GM21526 (cell line): Measurements from ENCODE around the gene HELZ2.
A peak's percentile ranks its signal among the peaks of the same experiment; 100 is the strongest.

ENCODE experiments used
- ATAC-seq: cut with Tn5 transposase; IDR thresholded peaks from one replicate; pipeline ENCODE4 v1.9.1; 2021; ENCODE audit warnings: moderate library complexity; ENCODE audit not compliant: unreplicated experiment, low FRiP score

Gene HELZ2

DNA sequence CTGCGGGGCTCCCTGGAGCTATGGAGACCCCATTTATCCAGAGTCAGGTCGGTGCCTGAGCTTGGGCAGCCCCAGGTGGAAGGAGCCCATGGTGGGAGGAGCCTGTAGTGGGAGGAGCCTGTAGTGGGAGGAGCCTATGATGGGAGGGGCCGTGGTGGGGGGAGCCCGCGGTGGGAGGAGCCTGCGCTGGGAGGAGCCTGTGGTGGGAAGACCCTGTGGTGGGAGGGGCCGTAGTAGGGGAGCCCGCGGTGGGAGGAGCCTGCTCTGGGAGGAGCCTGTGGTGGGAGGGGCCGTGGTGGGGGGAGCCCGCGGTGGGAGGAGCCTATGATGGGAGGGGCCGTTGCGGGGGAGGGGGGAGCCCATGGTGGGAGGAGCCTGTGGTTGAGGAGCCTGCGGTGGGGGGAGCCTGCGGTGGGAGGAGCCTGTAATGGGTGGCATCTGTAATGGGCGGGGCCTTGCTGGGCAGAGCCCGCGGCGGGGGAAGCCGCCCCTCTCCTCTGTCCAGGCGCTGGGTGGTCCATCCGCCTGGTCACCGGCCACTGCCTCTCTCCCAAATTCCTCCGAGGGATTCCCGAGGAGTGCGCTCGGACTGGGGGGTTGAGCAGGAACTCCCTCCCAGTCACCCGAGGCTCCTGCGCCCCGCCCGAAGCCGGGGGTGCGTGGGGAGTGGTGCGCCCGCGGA lies 20.6 kb downstream of the HELZ2 start:
- ATAC-seq, result peak; percentile 30

DNA sequence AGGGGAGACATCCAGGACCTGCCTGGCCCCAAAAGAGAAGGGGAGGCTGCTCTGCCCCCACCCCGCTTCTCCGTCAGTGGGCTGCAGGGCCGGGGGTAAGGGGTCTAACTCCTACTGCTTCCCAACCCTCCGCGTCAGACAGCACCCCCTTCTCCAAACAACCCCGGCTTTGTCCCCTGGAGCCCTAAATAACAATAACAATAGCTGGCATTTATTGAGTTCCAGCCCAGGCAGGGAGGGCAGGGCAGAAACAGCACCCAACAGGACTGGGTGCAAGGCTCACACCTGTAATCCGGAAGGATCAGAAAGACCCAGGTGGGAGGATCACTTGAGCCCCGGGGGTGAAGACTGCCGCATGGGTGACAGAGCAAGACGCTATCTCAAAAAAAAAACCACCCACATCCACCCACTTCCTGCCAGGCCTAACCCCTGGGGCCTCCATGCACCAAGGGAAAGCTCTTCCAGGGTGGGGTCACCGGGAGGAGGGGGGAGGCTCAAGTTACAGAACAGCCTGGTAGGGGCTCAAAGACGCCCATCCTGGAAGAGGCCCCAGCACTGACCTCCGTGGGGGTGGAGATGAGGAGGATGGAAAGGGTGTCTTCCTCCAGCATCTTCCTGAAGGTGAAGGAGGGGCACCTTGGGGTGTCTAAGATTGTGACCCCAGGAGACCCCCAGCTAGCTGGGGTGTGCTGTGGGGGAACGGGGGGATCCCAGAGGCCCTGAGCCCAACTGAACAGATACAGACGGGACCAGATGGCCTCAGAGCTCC lies 21.4 kb downstream of the HELZ2 start:
- ATAC-seq, result peak; percentile 24

- no peak for ATAC-seq
Measured at GRCh38 chr20:63551068-63551467, 23.0 kb downstream of the HELZ2 start.

DNA sequence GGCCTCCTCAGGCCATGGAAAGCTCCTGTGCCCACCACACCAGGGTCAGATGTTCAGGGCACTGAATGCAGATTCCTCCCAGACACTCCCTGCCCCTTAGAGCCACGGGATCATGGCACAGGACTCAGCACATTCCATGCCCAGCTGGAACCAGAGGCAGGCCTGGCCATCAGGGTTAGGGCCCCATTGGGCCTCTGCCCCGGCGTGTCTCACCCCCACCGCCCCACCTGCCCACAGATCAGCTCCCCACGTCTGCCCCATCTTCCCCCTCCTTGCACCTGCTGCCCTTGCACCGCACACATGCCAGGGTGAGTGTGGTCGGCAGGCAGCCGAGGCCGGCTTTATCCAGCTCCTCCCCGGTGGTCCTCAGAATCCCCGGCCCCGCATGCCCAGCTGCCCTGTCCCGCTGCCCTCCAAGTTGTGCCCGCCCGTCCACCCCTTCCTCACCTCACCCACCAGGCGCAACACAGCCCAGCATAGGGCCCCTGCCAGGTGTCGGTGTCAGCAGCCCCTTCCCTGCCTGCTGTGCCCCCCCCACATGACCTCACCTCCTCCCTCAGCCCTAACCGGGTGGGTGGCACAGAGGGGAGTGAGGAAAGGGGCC lies 24.3 kb downstream of the HELZ2 start:
- ATAC-seq, result no peak

- ATAC-seq, result no peak
Measured at GRCh38 chr20:63549019-63549418, 25.0 kb downstream of the HELZ2 start.

GRCh38 chr20:63548542-63548941 lies 25.5 kb downstream of the HELZ2 start:
- no peak for ATAC-seq

- ATAC-seq, result no peak
Measured at GRCh38 chr20:63547725-63548480, 26.1 kb downstream of the HELZ2 start, which contains the start of gene SRMS. Gene SRMS (minus strand): TSS chr20:63547749. CDS start chr20:63547463, 286 bp downstream.

GRCh38 chr20:63546956-63547724 lies 26.9 kb downstream of the HELZ2 start:
- ATAC-seq, result no peak

DNA sequence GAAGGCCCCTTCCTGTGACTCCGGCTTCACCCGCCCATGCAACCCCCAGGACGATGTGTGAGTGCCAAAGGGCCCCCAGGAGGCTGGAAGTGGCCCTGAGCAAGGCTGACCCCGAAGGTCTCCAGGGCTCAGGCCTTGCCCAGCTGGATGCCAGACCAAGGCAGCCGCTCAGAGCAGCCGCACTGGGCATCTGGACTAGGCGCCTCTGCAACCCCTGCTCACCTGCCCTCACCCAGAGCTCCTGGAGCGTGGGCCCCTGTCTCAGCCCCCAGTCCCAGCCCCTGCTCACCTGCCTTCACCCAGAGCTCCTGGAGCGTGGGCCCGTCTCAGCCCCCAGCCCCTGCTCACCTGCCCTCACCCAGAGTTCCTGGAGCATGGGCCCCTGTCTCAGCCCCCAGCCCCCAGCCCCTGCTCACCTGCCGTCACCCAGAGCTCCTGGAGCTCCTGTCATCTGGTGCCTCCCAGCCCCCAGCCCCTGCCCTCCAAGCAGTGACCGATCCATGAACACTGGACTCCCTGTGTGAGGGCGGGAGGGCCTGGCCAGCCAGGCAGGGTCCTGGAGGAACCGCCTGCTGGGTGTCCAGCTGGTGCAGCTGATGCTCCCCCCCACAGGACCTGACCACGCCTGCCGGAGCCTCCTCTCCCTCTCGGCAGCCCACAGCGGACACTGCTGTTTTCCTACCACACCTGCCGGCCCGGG lies 27.6 kb downstream of the HELZ2 start:
- ATAC-seq, result no peak

DNA sequence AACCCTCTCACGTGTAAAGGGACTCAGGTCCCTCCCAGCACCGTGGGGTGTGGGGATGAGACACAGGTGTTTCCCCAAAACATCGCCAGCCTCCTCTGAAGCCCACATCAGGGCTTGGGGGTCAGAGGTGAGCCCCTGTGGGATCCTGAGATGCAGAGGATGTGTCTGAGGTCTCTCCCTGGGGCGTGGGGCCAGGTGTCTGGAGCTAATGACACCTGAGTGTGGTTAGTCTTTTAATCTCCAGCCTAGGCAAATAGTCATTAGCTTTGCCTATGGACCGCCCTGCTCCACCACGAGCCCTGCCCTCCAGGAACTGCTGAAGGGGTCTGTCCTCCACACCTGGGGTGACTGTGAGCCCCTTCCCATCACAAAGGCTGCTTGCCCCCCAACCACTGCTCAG lies 28.2 kb downstream of the HELZ2 start:
- no peak for ATAC-seq

DNA sequence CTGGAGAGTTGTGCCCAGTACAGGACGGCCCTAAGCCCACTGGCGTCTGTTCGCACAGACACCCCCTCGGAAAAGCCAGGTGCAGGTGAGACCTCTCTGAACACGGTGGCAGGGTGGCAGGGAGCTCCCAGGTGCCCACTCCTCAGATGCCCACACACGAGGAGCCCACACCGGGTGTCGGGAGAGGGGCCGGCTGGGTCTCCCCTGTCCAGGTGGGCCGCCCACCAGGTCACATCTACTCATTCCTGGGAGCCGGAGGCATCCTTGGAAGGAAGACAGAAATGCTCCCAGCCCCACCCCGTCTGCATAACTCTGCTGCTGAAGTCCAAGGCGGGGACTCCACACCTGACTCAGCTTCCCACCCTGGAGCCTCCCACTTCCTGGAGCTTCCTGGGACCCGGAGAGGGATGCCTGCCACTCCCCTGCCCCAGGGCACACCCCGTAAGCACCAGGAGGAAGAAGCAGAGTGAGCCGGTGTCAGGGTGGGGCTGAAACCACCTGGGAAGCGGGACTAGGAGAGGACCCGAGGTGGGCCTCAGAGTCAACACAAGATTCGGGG lies 29.0 kb downstream of the HELZ2 start:
- ATAC-seq, result no peak

DNA sequence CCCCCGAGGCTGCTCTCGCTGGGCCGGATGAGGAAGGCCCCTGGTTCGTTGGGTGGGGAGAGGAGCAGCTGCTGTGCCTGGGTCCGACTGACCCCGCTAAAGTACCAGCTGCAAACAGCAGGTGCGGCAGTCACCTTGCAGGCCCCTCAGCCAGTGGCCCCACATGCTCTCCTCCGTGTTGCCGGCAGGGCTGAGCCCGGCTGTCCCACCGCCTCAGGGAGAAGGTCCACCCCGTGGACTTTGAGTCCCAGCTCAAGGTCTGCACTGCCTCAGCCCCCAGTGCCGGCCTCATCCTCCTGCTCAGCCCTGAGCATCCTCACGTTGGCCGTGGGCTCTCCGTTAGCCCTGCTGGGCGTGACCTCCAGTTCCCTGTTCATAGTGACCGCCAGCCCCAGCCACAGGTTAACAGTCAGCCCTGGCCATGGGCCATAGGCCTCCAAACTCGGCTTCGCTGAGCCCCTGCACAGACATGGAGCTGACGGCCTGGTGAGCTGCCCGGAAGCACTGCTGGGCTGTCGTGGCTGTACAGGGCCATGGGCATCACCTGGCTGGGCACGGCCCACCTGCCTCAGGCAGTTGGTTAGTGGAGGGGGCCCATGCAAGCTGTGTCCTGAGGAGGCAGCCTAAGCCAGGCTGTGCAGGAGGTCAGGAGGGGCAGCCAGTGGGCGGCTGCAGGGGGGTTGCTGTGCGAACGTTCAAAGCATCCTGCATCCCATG lies 29.6 kb downstream of the HELZ2 start:
- no peak for ATAC-seq

GRCh38 chr20:63543733-63544132 lies 30.3 kb downstream of the HELZ2 start:
- ATAC-seq, result no peak

DNA sequence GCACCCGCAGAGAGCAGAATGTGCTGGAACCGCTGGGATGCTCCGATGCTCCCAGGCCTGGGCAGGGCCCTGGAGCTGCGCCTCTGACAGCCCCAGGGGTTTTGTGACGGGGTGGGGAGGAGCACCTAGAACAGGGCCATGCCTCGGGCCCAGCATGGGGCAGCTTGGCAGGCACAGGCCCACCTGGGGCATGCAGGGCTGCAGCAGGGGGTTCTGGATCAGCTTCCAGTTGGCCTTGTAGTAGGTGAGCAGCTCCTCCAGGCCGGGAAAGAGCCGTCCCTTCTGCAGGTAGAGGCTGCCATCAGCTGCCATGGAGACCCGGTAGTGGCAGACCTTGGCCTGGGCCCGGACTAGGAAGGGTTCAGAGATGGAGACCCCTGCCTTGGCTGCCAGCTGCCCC lies 30.9 kb downstream of the HELZ2 start:
- no peak for ATAC-seq

DNA sequence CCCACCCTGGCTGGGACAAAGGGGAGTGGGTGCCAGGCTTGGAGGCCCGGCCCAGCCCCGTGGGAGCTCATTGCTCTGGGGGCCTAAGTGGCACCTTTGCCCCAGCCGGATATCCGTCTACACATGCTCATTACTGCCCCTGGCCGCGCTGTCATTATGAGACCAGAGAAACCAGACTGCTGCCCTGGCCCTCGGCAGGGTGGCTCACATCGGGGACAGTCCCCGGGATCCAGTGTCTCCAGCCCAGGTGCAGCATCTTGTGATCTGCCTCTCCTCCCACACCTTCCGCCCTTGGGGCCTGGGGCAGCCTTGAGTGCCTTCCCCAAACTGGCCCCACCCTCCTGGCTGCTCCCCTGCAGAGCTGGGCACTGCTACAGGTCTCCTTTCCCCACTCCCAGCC lies 31.3 kb downstream of the HELZ2 start:
- no peak for ATAC-seq

DNA sequence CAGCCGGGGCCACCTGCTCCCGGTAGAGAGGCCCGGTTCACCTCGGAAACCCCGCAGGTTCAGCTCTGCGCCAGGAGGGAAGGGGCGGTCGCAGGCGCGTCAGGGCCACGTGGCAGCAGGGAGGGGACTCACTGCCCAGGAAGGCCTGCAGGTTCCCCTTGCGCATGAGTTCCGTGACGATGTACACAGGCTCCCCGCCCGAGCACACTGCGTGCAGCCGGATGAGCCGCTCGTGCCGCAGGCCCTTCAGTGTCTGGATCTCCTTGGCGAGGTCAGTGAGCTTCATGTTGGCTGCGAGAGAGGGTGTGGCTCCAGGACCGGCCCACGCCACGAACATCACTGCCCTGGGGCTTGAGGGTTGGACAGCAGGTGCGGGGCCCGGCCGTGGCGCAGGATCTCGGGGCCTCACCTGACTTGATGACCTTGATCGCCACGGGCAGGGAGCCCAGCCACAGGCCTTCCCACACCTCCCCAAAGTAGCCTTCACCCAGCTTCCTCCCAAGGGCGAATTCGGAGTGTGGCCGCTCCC lies 31.9 kb downstream of the HELZ2 start:
- no peak for ATAC-seq

DNA sequence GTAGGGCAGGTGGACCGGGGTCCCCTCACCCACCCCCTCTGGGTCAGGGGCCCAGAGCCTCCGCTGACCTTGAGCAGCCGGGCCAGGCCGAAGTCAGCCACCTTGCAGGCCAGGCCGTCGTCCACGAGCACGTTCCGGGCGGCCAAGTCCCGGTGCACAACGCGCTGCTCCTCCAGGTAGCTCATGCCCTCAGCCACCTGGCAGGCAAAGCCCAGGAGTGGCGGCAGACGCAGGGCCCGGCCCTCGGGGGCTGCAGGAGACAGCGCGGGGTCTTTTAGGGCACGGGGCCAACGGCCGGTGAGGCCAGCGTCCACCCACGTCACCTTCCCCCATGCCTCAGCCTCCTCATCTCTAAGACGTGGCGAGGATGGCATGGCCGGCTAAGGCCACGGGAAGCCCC lies 32.7 kb downstream of the HELZ2 start:
- ATAC-seq, result no peak

DNA sequence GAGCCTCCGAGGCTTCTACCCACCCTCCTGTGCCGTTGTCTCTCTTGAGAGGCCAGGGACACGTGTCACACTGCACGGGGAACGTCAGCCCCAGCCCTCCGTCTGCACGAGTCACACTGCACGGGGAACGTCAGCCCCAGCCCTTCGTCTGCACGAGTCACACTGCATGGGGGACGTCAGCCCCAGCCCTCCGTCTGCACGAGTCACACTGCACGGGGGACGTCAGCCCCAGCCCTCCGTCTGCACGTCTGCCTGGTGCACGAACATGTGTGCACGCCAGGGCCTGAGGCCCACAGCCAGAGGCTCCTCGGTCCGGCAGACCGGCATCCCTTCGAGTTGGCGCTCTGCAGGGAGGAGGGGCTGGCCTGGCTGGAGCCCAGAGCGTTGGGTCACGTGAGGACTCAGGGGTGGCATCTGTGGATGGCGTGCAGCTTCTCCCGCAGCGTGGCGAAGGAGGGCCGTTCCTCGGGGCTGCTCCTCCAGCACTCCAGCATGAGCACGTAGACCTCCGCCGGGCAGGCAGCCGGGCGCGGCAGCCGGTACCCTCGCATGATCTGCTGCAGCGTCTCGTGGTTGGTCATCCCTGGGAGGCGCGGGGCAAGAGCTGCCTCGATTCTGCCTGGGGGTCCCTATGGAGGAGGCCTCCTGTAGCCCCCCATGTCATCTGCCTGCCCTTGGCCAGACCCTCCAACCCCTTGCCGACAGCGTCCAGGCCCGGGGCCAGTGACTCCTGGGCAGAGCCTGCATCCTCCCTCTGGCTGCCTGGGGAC lies 33.4 kb downstream of the HELZ2 start:
- no peak for ATAC-seq
